GM18907 (cell line): ENCODE data around the gene TRIM9.
A peak's percentile ranks its signal among the peaks of the same experiment; 100 is the strongest.
"Not testable (repeated sequence)": the region's sequence is repeated elsewhere in the genome, so short reads cannot be mapped to it uniquely, and the experiment has no call there.

Source experiments
- ATAC-seq: cut with Tn5 transposase; IDR thresholded peaks from one replicate; pipeline ENCODE4 v1.9.1; 2021; ENCODE audit warnings: mild to moderate bottlenecking, moderate library complexity; ENCODE audit not compliant: unreplicated experiment

The TRIM9 gene

DNA sequence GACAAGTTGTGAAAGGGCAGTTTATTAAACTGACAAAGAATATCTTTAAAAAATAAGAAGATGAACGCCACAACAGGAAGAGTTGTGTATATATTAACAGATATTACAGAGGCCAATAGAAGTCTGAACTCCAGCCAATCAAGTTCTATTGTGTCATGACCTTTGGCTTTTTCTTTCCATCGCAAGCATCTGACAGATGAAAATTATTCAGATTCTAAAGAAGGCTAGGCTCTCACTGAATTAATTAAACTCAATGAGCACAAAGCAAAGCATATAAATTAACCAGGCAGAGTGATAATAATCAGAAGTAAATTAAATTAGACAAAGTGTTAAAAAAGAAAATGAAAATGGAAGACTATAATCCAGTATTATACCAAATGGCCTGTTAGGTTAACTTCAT is 88.6 kb downstream of the TRIM9 start:
- ATAC-seq: no peak

DNA sequence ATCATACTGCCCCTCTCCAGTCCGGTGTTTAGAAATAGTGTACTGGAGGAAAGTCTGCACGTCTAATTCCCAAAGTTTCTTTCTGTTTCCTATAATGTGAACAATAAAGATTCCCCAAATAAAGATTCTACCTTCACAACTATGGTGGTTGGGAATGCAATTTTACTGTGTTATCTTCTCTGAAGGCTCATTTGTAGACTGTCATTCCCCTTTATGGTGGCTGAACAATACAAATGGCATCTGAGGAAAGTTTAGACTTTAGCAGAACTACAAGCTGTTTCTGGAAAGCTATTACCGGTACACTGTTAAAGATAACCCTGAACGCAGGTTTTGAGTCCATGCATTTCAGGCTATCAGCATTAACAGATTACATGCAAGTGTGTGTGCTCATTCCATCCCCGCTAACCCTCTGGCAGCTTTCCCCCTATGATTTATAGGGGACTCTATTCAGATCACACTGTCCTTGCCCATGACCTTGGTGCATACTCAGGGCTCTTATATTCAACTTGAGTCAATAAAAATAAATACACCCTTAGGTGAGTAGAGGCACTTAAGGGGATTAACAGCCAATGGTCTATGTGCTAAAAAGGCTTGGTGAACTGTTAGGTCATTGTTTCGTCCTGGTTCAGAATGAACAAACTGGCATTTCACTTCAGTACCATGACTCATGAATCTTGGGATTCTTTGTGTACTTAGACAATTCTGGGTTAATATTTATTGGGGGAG is 89.9 kb downstream of the TRIM9 start:
- ATAC-seq: no peak

- ATAC-seq: no peak
Observed at GRCh38 chr14:51004352-51004800, 90.5 kb downstream of the TRIM9 start.

DNA sequence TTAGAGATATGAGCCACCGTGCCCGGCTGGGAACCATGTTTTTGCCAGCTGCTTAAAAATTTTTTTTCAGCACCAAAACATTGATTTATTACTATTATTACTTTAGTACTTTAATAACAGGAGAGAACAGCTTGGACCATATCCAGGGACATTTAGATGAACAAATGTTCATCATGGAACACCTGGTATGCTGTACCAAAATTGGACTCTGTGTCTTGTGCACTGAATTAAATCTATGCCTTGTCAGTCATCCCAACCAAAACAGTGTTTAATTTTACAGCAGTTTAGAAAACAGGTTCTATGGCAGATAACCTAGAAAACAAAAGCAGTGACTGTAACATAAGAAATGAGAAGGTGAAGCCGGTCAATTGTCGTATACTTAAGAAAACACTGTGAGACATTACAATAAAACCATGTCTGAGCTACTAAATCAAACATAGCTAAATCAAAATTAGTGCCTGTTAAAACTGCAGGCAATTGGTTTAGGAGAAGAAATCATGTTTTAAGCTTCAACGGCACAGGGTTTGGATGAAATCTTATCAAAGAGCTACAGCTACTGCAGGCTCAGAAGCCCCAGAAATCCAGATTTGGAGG is 92.4 kb downstream of the TRIM9 start:
- no peak for ATAC-seq

DNA sequence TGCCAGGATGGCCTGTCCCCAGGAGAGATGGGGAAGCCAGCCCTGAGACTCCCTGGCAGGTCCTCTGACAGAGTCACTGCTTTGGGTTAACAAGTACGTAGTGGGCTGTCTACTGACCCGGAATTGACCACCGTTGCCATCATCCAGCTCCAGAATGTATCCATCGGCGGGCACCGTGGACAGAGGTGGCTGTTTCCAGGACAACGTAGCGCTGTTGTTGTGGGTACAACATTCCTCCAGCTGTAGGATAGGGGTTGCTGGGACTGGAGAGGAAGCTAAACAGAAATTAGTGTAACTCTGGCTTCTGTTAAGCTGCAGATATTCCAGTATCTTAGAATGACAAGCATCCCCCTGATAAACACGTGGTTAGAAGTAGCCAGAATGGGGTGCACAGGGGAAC is 94.3 kb downstream of the TRIM9 start:
- no peak for ATAC-seq

DNA sequence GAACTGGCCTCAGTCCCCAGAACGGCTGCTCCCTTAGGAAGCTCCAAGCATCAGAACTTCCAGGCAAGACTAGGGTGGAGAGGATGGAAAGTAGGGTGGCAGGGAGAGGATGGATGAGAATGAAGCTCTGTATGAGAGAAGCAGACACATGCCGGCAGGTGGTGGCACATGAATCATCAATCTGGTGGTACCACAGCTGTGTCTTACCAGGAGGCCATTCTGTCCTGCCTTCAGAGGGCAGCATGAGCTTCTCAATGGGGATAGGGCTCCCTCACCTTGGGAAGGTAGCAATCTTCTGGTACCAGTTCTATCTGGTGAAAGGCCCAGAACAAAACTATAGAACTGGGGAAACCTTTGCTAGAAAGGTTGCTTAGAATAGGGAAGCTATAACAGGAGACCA is 95.2 kb downstream of the TRIM9 start:
- ATAC-seq: no peak

DNA sequence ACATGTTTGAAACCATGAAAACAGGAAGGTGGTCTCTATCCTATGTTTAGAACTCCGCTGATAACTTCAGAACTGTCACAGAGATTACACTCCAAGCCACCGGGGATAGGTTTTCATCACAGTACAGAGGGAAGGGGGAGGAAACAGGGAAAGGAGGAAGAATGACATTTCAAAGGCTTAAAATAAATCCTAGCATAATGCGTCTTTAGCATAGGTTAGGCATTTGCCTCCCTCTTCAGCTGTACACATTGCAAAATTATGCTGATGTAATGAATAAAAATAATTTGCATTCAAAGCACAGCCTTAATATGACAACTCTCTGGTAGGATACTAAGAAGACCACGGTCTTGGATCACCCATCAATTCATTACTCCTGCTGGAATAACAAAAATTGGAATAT is 96.3 kb downstream of the TRIM9 start:
- ATAC-seq: no peak

GRCh38 chr14:50997712-50998111 is 97.2 kb downstream of the TRIM9 start:
- no peak for ATAC-seq

- not testable (repeated sequence) for ATAC-seq
Observed at GRCh38 chr14:50994158-50994557, 100.7 kb downstream of the TRIM9 start.

DNA sequence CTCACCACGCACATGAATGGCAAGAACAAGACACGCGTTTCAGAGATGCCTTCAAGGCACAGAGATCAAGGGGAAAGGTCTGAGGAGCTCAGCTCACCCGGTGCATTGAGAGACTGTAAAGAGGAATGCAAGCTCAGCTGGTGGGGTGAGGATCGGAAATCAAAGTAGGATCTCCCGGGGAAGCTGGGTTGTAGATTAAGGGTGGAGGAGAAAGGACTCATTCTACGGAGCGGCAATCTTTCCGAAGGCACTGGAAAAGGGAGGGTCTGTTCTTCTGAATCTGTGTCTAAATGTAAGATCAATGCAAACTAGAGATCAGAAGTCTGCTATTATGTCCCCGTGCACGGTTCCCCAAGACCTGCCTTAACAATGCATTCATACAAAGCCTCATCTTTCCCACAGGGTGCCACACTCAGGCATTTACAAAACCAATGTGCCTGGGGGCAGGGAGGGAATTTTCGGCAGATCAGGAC is 109.0 kb downstream of the TRIM9 start:
- ATAC-seq: no peak

DNA sequence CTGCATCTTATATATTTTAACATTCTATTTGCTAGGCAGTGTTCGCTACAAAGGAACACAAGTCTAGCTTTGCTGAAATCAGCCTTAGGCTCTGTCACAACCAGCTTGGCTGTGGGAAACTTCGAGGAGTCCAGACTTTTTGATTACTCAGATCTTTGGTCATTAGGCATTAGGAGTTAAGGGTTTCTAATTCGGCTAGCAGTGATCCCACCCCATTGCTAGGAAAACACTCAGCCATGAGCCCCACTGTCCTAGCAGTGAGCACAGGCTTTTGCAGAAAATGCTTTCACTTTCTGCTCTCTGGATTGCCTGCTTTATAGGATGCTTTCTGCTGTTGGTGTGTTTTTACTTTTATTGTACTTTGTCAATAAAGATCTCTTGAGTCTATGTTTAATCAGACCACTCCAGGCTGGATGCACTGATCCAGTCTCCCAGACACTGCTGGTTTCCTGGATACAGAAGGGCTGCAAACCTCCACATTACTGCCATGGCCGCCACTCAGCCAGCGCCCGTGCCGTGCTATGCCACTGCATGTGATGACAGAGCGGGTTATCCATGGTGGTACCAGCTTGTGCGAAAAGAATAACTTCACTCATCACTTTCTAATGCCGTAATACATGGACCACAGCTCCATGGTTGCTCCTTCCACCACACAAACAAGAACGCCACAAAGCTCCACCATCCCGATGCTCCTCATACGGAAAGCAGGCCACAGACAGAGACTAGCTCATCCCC is 109.6 kb downstream of the TRIM9 start:
- ATAC-seq: no peak

GRCh38 chr14:50984036-50984710 is 110.7 kb downstream of the TRIM9 start:
- no peak for ATAC-seq

GRCh38 chr14:50979941-50980850 is 114.7 kb downstream of the TRIM9 start:
- ATAC-seq: no peak

- ATAC-seq: peak; percentile 85
Observed at GRCh38 chr14:50978888-50979287, 116.0 kb downstream of the TRIM9 start.

DNA sequence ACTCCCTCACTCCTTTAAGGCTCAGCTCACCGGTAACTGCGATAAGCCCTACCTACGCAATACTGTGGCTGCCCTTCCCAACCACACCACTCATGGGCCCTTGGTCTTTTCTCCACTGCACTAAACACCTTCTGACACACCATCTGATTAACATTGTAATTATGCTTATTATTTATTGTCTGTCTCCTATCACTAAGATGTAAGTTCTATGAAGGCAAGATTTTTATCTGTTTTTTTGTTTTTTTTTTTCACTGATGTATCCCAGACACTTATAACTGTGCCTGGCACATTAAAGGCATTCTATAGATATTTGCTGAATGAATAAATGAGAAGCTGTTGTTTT is 116.4 kb downstream of the TRIM9 start:
- ATAC-seq: peak; percentile 16

- peak; percentile 64 for ATAC-seq
Observed at GRCh38 chr14:50977863-50978528, 116.9 kb downstream of the TRIM9 start.

- ATAC-seq: no peak
Observed at GRCh38 chr14:50974118-50974517, 120.8 kb downstream of the TRIM9 start.

GRCh38 chr14:50972734-50973133 is 122.2 kb downstream of the TRIM9 start:
- no peak for ATAC-seq

GRCh38 chr14:50970886-50971781 is 123.8 kb downstream of the TRIM9 start:
- ATAC-seq: no peak
